Endodermal cell (in vitro differentiated cells): ENCODE data around the gene WDR27. TPM values are rescaled to one million over a fixed set of nuclear protein-coding genes. Genes with fewer than 3 reads are reported as not detected.

Source experiments
- DNase-seq: peaks from one replicate; pipeline ENCODE4 v3.0.0-alpha.2; 2017
- H3K27ac ChIP-seq: 2 replicates; pipeline ENCODE4 v1.5.1; 2013; ENCODE audit warnings: mild to moderate bottlenecking, low read depth, low read length, moderate library complexity
- H3K27me3 ChIP-seq: 2 replicates; pipeline ENCODE4 v1.6.1; 2013; ENCODE audit warnings: mild to moderate bottlenecking, low read length, moderate library complexity; ENCODE audit not compliant: insufficient read depth, control insufficient read depth, poor library complexity, severe bottlenecking
- H3K36me3 ChIP-seq: 2 replicates; pipeline ENCODE4 v1.7.0; 2013; ENCODE audit warnings: mild to moderate bottlenecking, low read length, moderate library complexity; ENCODE audit not compliant: control insufficient read depth, insufficient read depth
- H3K4me1 ChIP-seq: one replicate; pipeline ENCODE4 v1.7.0; 2013; ENCODE audit warnings: low read length; ENCODE audit not compliant: control insufficient read depth, insufficient read depth
- H3K4me3 ChIP-seq: 2 replicates; pipeline ENCODE4 v1.5.1; 2013; ENCODE audit warnings: mild to moderate bottlenecking, low read length, moderate library complexity
- H3K9ac ChIP-seq: 2 replicates; pipeline ENCODE4 v1.6.1; 2013; ENCODE audit warnings: mild to moderate bottlenecking, low read length, moderate library complexity; ENCODE audit not compliant: poor library complexity, severe bottlenecking; ENCODE audit errors: extremely low read depth
- H3K9me3 ChIP-seq: 2 replicates; pipeline ENCODE4 v1.6.1; 2013; ENCODE audit warnings: mild to moderate bottlenecking, low read length, moderate library complexity; ENCODE audit not compliant: control insufficient read depth
- H3K27ac Mint-ChIP-seq: 2 replicates; pipeline ENCODE4 v1.8.0; 2020; ENCODE audit warnings: mixed read lengths
- H3K27me3 Mint-ChIP-seq: 2 replicates; pipeline ENCODE4 v1.8.0; 2021; ENCODE audit warnings: mild to moderate bottlenecking, mixed read lengths; ENCODE audit not compliant: insufficient read depth
- H3K36me3 Mint-ChIP-seq: 2 replicates; pipeline ENCODE4 v1.8.0; 2020; ENCODE audit warnings: low read depth, mixed read lengths
- H3K4me1 Mint-ChIP-seq: 2 replicates; pipeline ENCODE4 v1.8.0; 2020; ENCODE audit warnings: mixed read lengths
- H3K4me3 Mint-ChIP-seq: 2 replicates; pipeline ENCODE4 v1.8.0; 2020; ENCODE audit warnings: mild to moderate bottlenecking, moderate library complexity, mixed read lengths
- H3K9me3 Mint-ChIP-seq: 2 replicates; pipeline ENCODE4 v1.8.0; 2020; ENCODE audit warnings: mild to moderate bottlenecking, mixed read lengths
- WGBS, 2 experiments: methylation state at CpG; one replicate each; pipeline versions ENCODE4 v1.1.5 to v1.1.7; 2013; ENCODE audit warnings: missing lambda C conversion rate in 2 of 2, mixed read lengths in 1 of 2; ENCODE audit not compliant: insufficient coverage in 1 of 2, insufficient read length in 1 of 2; 5-methylcytosine and 5-hydroxymethylcytosine counted together
- total RNA-seq, 2 donors: library from RNA; stranded (reverse); fragmentation: NEBNext Ultra II Directional in 1 of 2; extraction: Animal tissue kit (Norgen Biotek cat#: 25700) in 1 of 2; gene quantifications; 2 replicates in 1 of 2; 3 replicates in 1 of 2; pipeline ENCODE4 v1.2.1, GENCODE V29; 2021
- TF ChIP-seq, protein P1 (sequence below): fragments of 200-600 bp; sonication (generic); conservative IDR thresholded peaks from 2 replicates; pipeline ENCODE4 v1.5.0; 2021; ENCODE audit warnings: antibody characterized with exemption, mild to moderate bottlenecking

WDR27 gene
- total RNA-seq, 2 donors from 2014 or later, result 94.4 to 110 TPM

DNA sequence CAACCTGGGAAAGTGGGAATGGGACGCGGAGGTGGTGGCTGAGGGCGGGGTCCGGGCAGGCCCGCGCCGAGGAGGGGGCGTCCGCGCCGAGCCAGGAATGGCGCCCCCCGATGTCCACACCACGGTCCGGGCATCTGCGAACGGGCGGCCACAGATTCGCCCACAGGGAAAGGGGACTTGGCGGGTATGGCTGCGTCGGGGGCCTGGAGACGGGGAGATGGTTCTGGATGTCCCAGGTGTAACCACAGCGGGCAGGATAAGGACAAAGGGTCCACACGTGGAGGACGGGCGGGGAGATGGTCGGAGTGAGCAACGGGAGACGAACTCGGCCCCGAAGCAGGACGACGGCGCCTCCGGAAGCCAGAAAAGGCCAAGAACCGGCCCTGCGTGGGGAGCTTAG lies 124.6 kb downstream of the WDR27 start:
- peaks cover 30% of the 10 kb centered on the region for H3K36me3 ChIP-seq
- H3K36me3 Mint-ChIP-seq, result peaks cover 49% of the 10 kb centered on the region
- H3K27me3 Mint-ChIP-seq, result no peaks in the 10 kb centered on the region
- no peak overlapping the region for H3K4me3 Mint-ChIP-seq
- H3K4me1 ChIP-seq, result no peaks in the 10 kb centered on the region
- TF ChIP-seq, protein P1, sequence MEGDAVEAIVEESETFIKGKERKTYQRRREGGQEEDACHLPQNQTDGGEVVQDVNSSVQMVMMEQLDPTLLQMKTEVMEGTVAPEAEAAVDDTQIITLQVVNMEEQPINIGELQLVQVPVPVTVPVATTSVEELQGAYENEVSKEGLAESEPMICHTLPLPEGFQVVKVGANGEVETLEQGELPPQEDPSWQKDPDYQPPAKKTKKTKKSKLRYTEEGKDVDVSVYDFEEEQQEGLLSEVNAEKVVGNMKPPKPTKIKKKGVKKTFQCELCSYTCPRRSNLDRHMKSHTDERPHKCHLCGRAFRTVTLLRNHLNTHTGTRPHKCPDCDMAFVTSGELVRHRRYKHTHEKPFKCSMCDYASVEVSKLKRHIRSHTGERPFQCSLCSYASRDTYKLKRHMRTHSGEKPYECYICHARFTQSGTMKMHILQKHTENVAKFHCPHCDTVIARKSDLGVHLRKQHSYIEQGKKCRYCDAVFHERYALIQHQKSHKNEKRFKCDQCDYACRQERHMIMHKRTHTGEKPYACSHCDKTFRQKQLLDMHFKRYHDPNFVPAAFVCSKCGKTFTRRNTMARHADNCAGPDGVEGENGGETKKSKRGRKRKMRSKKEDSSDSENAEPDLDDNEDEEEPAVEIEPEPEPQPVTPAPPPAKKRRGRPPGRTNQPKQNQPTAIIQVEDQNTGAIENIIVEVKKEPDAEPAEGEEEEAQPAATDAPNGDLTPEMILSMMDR, result no peak
- 93 to 98% methylated on average over 22 to 38 of the region's 38 CpGs for WGBS, 2 experiments
- H3K9me3 ChIP-seq, result peaks cover 18% of the 10 kb centered on the region
- no peaks in the 10 kb centered on the region for H3K4me1 Mint-ChIP-seq
- no peak overlapping the region for H3K27ac Mint-ChIP-seq
- no peaks in the 10 kb centered on the region for H3K27me3 ChIP-seq
- H3K9ac ChIP-seq, result no peak overlapping the region
- H3K4me3 ChIP-seq, result no peak overlapping the region
- H3K27ac ChIP-seq, result no peak overlapping the region
- no peak for DNase-seq
- peaks cover 4% of the 10 kb centered on the region for H3K9me3 Mint-ChIP-seq

DNA sequence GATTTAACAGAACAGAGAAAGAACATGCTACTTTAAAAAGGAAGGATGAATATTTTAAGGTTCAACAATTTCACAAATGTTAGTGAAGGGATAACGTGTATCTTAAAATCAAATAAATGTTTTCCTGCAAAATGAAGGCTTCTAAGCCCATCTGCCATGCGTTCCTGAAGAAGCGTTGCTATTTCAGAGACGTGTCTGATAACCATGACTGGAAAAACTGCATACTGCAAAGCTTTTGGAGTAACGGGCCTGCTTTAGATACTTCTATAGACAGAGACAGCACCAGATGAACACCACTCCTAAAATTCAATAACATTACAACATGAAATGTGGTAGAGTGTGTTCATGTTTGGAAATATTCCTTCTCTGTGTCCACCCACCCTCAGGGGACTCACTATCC lies 126.0 kb downstream of the WDR27 start:
- Histone ChIP-seq H3K27ac (no peak overlapping the region), H3K9me3 (peaks cover 18% of the 10 kb centered on the region), H3K9ac (no peak overlapping the region), H3K27me3 (no peaks in the 10 kb centered on the region), H3K36me3 (peaks cover 20% of the 10 kb centered on the region), H3K4me1 (no peaks in the 10 kb centered on the region), H3K4me3 (no peak overlapping the region)
- WGBS, 2 experiments, result 91 to 100% methylated on average over 3 to 5 of the region's 5 CpGs
- TF ChIP-seq, protein P1, result no peak
- Mint-ChIP-seq H3K4me3 (no peak overlapping the region), H3K4me1 (no peaks in the 10 kb centered on the region), H3K27me3 (no peaks in the 10 kb centered on the region), H3K36me3 (peaks cover 42% of the 10 kb centered on the region), H3K27ac (no peak overlapping the region), H3K9me3 (peaks cover 4% of the 10 kb centered on the region)
- no peak for DNase-seq

DNA sequence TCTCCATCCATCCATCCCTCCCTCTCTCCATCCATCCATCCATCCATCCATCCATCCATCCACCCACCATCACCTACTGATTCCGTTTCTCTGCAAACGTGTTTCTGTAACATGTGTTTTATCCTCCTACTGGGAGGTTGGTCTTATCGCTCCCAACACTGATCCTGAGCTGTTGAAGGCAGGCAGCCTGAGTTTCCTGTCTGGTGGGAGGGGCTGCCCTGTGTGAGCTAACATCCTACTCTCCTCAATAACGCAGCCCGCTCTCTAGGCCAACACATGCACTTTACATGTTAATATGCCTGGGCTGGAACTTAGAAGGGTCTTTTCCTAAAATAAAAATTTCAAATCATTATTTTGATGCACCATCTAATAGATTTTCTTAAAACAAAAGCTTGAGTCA lies 126.5 kb downstream of the WDR27 start:
- TF ChIP-seq, protein P1, result no peak
- Histone ChIP-seq H3K9me3 (peaks cover 16% of the 10 kb centered on the region), H3K9ac (no peak overlapping the region), H3K4me3 (no peak overlapping the region), H3K36me3 (peaks cover 18% of the 10 kb centered on the region), H3K27ac (no peak overlapping the region), H3K4me1 (no peaks in the 10 kb centered on the region), H3K27me3 (no peaks in the 10 kb centered on the region)
- Mint-ChIP-seq H3K27ac (no peak overlapping the region), H3K4me3 (no peak overlapping the region), H3K4me1 (no peaks in the 10 kb centered on the region), H3K27me3 (no peaks in the 10 kb centered on the region), H3K36me3 (peaks cover 43% of the 10 kb centered on the region), H3K9me3 (peaks cover 4% of the 10 kb centered on the region)
- 90 to 97% methylated on average over 2 to 5 of the region's 5 CpGs for WGBS, 2 experiments
- no peak for DNase-seq
